Right lobe of liver (tissue), 4 donors: ENCODE results near the gene ENDOV.

ENCODE experiments used
- POLR2A ChIP-seq: fragments of 450-650 bp; IDR thresholded peaks from one replicate; pipeline ENCODE4 v1.6.1; 2017; ENCODE audit warnings: antibody characterized with exemption, mild to moderate bottlenecking
- TF ChIP-seq, protein P1 (sequence below), 4 donors: fragments of 200-600 bp in 3 of 4; fragments of 450-650 bp in 1 of 4; IDR thresholded peaks; one replicate each; pipeline versions ENCODE4 v1.5.1 to v1.8.0; 2016 to 2022; ENCODE audit warnings: antibody characterized with exemption in 4 of 4, mild to moderate bottlenecking in 2 of 4
- donor health status: DM: no; HTN: no; CAD: no.
- donor health status: DM: no; HTN: no; CAD: no.
- donor health status: DM: no; HTN: yes; CAD: no.

- TF ChIP-seq, protein P1, sequence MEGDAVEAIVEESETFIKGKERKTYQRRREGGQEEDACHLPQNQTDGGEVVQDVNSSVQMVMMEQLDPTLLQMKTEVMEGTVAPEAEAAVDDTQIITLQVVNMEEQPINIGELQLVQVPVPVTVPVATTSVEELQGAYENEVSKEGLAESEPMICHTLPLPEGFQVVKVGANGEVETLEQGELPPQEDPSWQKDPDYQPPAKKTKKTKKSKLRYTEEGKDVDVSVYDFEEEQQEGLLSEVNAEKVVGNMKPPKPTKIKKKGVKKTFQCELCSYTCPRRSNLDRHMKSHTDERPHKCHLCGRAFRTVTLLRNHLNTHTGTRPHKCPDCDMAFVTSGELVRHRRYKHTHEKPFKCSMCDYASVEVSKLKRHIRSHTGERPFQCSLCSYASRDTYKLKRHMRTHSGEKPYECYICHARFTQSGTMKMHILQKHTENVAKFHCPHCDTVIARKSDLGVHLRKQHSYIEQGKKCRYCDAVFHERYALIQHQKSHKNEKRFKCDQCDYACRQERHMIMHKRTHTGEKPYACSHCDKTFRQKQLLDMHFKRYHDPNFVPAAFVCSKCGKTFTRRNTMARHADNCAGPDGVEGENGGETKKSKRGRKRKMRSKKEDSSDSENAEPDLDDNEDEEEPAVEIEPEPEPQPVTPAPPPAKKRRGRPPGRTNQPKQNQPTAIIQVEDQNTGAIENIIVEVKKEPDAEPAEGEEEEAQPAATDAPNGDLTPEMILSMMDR (IDR thresholded peaks at IDR 0.05) = no peak
- TF ChIP-seq POLR2A = no peak
Observed at GRCh38 chr17:80372456-80372855, 42.5 kb upstream of the ENDOV start.
